RCC 7860 (cell line): ENCODE data around the gene C10orf67.

Experiments used
- DNase-seq: peaks from one replicate; pipeline ENCODE4 v3.0.0-alpha.2; 2015; ENCODE audit warnings: low spot score
- FAIRE-seq: peaks from 2 replicates; lab custom pipeline; 2012; peaks lifted over from hg19 to GRCh38; lab: Jason Lieb, UNC

C10orf67 gene

DNA sequence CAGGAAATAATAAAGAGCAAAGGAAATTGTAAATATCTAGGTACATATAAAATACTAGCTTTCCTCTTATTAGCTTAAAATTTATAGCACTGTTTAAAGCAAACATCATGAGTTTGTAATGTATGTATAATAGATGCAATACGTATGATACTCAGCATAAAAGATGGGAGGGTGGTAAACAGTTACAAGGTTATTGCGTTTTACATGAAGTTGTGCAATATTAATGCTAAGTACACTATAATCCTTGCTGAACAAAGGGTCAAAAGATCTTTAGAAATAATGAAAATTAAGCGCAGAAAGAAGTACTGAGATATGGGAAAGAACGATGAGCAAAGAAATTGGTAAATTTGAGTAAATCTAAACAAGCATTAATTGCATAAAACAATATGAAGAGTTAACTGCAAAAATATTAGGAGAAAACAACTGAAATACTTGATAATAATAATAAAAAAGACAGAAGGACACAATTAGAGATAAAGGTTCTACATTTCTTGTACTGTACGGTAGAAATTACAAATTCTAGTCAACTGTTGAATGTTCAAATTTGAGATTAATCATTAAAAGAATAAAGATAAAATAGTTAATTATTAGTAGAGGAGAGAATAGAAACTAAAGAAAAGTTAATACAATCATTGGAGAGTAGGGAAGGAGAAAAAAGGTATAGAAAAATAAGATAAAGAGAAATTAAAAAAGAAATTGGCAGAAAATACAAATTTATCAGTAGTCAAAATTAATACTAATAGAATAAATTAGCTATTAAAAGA lies 17.9 kb downstream of the C10orf67 start:
- peak; percentile 79 for FAIRE-seq
- no peak for DNase-seq

DNA sequence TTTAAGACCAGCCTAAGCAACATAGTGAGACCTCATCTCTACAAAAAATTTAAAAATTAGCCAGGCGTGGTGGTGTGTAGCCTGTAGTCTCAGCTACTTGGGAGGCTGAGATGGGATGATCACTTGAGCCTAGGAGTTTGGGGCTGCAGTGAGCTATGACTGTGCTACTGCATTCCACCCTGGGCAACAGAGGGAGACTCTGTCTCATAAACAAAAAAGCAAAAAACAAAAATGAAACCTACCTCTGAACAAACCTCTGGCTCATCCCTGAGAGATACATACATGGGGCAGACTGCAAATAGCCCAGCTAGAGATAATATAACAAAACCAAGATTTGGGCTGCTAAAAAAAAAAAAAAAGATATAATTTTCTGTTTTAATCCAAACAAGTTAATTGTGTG lies 19.5 kb downstream of the C10orf67 start:
- no peak for DNase-seq
- no peak for FAIRE-seq

DNA sequence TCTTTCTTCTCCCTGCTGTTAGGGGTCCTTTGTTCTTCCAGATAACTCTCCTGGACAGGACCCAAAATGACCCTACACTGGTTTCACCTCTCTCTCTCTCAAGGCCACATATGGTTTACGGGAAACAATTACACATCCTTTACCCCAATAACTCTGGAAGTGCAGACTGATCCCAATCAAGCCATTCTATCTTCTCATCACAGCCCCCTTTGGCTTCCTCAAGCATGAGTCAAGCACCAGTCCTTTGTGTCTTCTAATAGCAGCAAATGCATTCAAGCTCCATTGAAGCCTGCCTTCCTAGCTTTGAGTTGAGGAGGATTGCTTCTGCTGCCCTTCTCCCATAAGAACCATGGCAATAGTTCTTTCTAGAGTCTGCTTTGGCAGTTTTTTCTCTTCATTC lies 20.2 kb downstream of the C10orf67 start:
- no peak for DNase-seq
- FAIRE-seq = no peak

DNA sequence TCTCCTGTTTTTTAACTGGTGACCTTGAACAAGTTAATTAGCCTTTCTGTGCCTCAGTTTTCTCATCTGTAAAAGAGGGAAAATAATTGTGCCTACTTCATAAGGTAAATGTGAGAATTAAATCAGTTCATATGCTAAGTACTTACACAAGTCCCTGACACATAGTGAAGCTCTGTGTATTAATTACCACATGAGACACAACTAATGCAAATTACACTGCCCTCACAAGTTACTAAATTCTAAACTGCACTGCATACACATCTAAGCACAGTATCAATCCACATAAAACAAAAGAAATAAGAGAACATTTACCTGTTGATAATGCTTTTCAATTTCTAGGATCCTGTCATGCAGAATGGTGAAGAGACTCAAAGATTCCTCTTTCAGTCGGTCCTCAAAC lies 22.5 kb downstream of the C10orf67 start:
- DNase-seq = no peak

DNA sequence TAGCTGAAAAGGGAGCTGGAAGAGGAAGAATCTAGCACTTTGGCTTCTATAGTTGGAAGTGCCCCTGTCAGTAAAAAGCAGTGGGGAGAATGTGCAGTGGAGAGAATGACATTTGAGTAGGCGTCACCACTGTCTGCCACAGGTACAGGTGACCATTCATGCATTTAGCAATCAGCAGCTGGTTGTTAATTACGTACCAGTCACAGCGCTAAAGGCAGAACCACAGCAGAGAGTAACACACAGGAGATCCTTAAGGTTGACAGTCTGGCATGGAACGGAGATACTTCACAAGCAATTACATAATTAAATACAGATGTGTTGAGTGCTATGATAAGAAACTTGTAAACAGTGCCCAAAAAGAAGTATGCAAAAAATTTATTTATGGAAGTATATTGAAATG lies 24.8 kb downstream of the C10orf67 start:
- DNase-seq = no peak
- no peak for FAIRE-seq

More for the DNA sequence above, 22.5 kb downstream of the C10orf67 start:
- FAIRE-seq = no peak

DNA sequence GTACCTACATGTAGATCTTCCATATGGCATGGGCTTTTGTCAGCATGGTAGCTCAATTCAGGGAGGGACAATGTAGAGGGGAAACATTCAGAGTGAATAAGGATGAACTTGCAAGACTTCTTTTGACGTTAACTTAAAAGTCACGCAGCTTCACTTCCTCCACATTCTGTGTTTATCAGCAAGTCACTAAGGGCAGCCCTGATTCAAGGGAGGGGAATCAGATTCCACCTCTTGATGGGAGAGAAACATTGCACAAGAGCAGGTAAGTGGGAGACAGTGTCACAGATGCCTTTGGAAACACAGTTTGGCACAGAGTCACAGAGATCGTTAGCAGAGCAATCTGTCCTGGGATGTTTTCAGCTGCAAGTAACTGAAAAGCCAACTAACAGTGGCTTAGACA lies 26.2 kb downstream of the C10orf67 start:
- FAIRE-seq (no peak), DNase-seq (no peak)

DNA sequence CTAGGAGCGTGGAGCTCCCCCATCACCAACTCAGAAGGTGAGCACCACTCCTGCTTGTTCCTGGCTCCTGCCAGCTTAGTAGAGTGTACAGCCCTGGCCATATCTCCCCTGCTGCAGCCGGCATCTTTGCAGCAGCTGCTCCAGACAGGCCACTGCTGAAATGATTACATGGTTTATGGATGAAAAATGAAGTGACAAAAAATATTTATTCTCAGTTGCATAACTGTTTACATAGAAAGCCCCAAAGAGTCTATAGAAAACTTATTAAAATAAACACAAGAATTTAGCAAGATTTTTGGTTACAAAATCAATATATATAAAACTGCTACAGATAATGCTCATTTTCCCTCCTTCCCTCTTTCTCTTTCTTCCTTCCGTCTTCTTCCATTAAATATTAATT lies 27.2 kb downstream of the C10orf67 start:
- DNase-seq = no peak
- no peak for FAIRE-seq

DNA sequence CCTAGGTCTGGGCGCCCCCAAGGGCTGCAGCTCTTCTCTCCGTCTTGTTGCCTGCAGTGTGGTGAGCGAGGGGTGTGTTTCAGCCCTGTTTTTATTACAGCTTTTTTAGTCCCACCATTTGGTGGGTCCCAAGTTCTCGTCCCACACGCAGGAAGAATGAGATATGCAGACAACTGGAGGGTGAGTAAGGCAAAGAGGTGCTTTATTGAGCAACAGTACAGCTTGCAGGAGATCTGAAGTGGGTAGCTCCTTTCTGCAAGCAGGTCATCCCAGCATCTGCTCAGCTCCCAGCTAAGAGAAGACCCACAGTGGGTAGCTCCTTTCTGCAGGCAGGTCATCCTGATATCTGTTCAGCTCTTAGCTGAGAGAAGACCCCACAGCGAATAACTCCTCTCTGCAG lies 28.2 kb downstream of the C10orf67 start:
- DNase-seq (no peak), FAIRE-seq (no peak)

DNA sequence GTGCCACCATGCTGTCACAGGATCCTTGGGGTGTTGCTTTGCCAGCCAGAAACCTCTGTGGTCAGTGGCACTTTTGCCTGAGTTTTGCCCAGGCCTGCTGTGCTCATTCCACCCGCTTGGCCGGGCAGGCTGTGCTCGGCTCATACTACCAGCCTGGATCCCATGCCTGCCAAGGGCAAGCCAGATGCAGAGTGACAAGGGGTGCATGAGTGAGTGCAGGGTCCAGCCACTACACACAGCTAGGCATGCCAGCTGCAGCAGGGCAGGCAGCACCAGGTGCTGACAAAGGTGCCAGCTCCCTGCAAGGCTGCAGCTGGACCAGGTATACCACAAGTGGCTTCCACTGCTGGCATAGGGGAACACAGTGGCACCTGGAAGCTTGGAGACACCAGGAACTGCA lies 28.6 kb downstream of the C10orf67 start:
- no peak for FAIRE-seq

DNA sequence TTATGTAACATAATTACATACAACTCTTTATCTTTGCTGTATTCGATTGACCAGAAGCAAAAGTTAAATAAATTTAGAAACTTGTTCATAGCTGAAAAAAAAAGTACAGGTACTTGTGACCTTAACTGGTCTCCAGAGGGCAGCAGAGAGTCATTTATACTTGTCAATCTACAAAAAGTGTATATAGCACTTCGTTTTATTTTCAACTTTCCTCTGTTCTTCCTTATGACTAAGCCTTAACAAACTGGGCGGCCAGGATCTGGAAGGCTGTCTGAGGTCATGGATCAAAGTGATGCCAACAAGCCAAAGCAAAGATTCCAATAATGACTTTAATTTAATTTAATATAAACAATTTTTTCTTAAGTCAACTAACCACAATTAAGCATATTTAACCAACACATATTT lies 29.8 kb downstream of the C10orf67 start:
- DNase-seq = peak; percentile 77
- peak; percentile 95 for FAIRE-seq

More for the DNA sequence above, 28.6 kb downstream of the C10orf67 start:
- DNase-seq = no peak

DNA sequence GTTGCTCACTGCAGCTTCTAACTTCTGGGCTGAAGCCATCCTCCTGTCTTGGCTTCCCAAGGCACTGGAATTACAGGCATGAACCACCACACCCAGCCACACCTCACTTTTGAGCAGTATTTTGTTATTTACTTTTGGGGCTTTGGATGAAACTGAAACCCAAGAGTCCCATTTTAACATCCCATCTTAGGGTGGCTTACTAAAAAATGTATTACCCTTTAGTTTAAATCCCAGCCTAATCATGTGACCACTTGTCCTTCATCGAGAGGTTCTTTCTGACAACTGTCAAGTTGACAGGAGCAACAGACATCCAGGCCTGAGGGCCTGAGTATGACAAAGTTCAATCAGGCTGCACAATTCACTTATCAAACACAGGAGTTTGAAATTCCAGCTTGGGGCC lies 33.6 kb downstream of the C10orf67 start:
- FAIRE-seq (no peak), DNase-seq (no peak)

DNA sequence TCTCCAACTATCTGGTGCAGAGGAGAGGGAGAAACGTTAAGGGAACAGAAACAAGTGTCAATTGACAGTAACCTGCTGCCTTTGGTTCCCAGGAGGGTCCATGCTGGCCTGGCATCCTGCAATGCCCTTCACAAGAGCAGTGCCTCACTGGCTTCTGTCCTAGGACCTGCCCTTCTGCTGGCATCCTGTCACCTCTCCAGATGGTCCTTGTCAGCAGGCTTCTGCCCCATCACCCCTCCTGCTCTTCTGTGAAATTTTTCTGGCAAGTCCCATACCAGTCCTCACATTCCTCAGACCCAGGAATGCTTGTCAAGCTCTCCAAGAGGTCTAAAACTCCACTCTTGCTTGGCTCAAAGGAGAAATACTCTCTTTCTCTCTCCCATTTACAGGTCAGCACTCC lies 34.2 kb downstream of the C10orf67 start:
- no peak for DNase-seq

DNA sequence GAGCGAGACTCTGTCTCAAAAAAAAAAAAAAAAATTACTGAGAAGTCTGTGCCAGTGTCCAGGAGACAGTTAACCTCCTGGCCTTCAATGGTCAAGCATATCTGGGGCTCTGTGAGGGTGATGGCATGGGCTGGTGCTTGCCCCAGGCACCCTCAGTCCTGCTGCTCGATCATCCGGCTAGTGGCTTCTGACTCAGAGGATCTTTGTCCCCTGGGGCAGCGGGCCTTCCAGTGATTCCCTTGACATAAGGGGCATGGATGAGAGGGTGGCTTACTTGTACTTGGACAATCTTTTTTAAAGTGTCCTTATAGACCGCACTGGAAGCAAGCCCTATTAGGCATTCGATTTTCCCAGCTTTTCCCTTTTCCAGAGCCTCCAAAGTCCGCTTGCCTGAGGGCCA lies 44.6 kb downstream of the C10orf67 start:
- FAIRE-seq = peak; percentile 69

More for the DNA sequence above, 34.2 kb downstream of the C10orf67 start:
- no peak for FAIRE-seq

DNA sequence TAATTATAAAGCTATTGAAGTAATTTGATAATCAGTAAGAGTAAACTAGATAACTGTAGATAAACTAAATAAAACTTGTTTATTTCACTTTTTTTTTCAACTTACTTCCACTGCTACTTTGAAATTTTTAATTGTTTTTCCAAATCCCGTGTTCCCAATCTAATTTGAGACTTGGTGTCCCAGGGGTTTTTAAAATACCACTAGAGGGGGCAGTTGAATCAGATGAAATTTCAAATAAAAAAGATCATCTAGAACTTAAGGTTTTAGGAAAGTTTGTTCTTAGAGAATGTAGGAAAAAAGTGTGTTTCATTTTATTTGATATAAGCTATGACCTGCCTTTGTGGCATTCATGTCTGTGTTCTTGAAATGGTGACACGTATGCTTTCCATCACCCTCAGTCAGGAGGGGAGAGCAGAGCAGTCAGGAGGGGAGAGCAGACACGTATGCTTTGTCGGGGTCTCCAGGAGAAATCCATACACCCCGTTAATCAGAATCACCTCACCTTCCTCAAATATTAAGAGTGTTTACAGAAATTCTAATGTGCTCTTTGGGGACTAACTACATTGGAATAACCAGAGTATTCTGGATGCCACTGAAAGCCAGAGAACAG lies 49.9 kb downstream of the C10orf67 start:
- FAIRE-seq (peak; percentile 69), DNase-seq (peak; percentile 15)

More for the DNA sequence above, 44.6 kb downstream of the C10orf67 start:
- peak; percentile 42 for DNase-seq

DNA sequence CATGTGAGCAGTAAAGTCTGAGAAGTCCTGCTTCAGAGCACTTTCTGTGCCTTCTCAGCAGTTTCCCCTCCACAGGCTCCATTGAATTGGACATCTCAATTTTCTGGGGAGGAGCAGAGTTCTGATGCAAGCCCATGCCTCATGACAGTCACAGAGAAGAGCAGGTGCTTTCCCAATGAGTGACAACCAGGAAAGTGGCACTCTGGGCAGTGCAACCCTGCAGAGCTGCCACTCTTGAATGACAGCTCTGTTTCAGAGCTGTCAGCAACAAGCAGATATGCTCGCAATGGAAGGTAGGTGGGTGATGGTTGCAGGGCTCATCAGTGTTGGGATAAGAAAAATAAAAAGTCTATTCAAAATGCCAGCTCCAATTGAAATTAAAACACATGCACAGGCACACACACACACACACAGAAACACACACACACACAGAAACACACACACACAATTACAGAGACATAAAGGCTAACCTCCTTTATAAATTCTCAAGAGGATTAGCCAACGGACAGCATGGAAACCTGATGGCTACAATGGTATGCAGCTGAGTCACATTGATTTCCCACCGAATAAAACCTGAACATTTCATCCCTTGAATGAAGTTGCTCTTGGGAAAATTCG lies 50.5 kb downstream of the C10orf67 start:
- FAIRE-seq = no peak
- DNase-seq = no peak

DNA sequence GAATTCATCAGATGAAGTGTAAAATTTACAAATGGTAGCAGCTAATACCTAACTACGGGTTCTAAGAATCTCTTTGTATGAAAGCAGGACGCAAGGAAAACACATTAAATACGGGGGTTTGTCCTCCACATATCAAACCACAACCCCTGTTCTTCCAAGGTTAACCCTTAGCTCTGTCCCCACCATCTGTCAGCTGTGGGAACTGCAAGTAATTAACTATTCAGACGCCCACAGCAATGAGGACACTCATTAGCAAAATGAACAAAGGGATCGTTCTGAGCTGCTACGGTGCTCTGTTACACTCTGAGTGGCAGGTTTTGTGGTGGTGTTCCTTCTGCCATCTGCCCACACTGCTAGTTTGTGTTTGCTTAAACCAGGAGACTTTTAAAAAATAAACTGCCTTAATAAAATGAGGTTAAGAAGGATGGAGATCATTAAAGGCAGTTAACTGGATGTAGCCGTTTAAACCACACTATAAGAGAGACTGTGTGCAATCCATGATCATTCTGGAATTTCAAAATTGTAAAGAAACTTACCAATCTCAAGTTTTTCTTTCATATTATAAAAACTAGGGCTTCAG lies 51.4 kb downstream of the C10orf67 start:
- DNase-seq = no peak
- no peak for FAIRE-seq

DNA sequence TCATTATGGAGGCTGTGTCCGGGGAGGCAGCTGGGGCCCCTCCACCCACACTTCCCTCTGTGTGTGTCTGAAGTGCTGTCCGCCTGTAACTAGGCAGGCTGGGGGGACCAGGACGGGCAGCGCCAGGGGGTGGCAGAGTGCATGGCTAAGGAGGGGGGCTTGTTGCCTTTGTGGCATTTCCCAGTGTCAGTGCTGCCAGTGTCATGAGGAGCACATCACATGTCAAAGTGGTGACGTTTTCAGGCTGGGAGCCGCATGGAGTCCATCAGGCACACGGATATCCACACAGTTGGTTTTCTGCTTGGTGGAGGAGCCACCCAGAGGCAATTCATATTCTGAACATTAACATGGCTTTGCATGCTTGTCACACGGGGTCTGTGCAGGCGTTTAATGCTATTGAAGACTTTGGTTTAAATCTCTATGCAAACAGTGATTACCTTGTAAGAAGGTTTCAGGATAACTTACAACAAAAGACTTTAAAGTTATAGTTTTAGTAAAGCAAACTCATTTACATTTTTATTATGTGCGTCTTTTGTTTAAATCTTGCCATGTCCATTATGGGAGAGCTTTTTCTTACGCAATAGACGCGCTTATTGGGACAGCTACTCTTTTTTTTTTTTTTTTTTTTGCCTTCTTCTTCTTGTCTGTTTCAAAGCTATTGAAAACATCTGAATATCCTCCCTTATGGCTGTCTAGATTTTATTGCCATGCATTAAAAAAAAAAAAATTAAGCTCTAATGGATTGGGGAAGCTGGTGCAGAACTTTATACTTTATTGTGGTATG lies 52.9 kb downstream of the C10orf67 start:
- FAIRE-seq = no peak
- no peak for DNase-seq

DNA sequence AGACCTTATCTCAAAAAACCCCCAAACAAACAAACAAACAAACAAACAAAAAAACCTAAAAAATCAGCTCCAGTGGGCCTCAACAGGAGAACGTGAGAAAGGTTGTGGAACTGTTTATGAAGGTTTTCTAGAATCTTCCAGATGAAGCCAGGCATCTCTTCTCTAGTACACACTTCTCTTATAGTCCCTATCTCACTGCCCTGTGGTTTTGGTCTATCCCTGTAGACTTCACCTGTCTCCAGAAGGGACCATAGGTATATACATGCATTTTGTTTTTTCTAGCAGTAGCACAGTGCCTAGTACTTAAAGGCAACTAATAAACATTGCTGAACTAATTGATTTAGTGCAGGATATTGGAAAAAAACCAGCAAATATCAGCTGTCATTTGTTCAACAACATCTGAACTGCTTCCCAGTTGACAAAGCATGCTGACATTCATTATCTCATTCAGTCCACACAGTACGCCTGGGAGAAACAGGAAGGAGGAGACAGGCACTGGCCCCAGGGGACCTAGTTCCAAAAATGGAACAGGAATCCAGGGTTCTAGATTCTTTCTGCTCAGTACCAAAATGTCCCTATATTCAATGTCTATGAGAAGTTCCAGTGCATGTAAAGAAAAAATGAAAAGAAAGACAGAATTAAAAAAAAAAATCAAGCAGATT lies 59.8 kb downstream of the C10orf67 start:
- FAIRE-seq (no peak), DNase-seq (no peak)

DNA sequence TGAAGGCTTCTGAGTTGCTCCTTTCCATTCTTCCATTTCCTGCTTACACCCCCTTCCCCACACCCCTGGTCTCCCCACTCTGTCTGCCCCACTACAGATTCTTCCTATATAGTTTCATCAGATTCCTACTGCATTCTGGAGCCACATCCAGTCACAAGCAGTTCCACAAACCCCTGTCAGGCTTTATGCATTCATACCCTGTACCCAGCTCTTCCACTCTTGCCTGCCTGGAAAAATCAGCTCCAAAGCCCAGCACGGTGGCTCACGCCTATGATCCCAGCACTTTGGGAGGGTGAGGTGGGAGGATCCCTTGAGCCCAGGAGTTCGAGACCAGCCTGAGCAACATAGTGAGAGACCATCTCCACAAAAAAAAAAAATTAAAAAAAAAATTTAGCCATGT lies 60.4 kb downstream of the C10orf67 start:
- no peak for FAIRE-seq

DNA sequence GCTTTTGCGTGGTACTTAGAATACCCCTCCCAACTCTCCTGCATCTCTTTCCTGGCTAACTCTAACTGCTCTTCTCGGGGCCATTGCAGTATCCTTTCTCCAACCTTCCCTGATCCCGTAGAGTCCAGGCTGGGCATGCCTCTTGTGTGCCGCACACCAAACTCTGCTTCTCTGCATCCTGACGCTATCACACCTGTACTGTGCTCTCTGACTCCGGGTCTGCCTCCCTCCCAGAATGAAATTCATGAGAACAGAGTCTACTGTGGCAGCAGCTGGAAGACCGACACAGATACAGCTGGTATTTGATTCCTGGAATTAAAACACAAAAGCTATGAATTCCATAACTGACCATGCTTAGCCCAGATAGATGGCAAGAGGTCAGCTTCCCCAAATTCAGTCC lies 60.9 kb downstream of the C10orf67 start:
- FAIRE-seq (no peak), DNase-seq (no peak)

More for the DNA sequence above, 60.4 kb downstream of the C10orf67 start:
- DNase-seq = no peak
